ENCODE data around the gene TSC1. TPM values are rescaled to one million over a fixed set of nuclear protein-coding genes. Genes with fewer than 3 reads are reported as not detected.

Gene TSC1
- total RNA-seq, 2 experiments from 2014 or later: 28.7 to 66.2 TPM

DNA sequence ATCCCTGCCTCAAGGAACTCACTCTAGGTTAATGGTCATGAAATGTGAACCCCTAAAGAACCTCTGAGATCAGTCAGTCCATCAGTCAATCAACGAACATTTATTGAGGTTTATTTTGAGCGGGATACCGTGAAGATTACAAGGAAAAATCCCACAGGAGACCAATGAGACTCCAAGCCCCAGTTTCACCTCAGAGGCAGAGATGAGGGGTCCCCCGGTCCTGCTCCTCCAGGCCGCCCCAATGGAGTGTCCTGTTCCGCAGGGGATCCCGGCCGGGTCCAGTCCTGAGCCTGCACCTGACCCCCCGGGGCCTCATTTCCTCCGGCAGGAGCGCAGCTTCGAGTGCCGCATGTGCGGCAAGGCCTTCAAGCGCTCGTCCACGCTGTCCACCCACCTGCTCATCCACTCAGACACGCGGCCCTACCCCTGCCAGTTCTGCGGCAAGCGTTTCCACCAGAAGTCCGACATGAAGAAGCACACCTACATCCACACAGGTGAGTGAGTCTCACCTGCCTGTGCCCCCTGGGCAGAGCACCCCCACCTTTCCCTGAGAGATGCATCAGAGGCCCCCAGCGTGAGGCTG lies 45.1 kb upstream of the TSC1 start:
- H3K4me3 ChIP-seq (ENCODE audit: low read depth, low read length, poor library complexity, severe bottlenecking): no peak overlapping the region
- H3K9me3 ChIP-seq (ENCODE audit: low read length): no peaks in the 10 kb centered on the region
- intact Hi-C loops (cut with micrococcal nuclease; ENCODE audit: unreplicated experiment): no loop called here
- H3K36me3 ChIP-seq (ENCODE audit: insufficient read depth, low read length): no peaks in the 10 kb centered on the region
- no peaks in the 10 kb centered on the region for H4K20me1 ChIP-seq (ENCODE audit: insufficient read depth, low read length)
- DNase-seq (ENCODE audit: low spot score): no peak
- ChIA-PET POLR2A (no interaction called here), CTCF (ENCODE audit: unreplicated experiment) (no interaction called here)
- no TSS peak for BruUV-seq (replicated peaks)
- H3K27ac ChIP-seq (ENCODE audit: low read depth, low read length, poor library complexity, severe bottlenecking): no peak overlapping the region
- H2AFZ ChIP-seq (ENCODE audit: low read length): no peak overlapping the region
- no peaks in the 10 kb centered on the region for H3K79me2 ChIP-seq (ENCODE audit: insufficient read depth, low read depth, low read length)
- no peaks in the 10 kb centered on the region for H3K9me2 ChIP-seq (ENCODE audit: insufficient read depth, low read length)
- peaks cover 14% of the 10 kb centered on the region for H3K4me1 ChIP-seq (ENCODE audit: insufficient read depth, low read length, poor library complexity, severe bottlenecking)
- H3K4me2 ChIP-seq (ENCODE audit: low read length): no peak overlapping the region
- TF ChIP-seq EZH2phosphoT487 (IDR thresholded peaks at IDR 0.05; ENCODE audit: borderline replicate concordance, low read depth, low read length): no peak
- TF ChIP-seq, protein P1, sequence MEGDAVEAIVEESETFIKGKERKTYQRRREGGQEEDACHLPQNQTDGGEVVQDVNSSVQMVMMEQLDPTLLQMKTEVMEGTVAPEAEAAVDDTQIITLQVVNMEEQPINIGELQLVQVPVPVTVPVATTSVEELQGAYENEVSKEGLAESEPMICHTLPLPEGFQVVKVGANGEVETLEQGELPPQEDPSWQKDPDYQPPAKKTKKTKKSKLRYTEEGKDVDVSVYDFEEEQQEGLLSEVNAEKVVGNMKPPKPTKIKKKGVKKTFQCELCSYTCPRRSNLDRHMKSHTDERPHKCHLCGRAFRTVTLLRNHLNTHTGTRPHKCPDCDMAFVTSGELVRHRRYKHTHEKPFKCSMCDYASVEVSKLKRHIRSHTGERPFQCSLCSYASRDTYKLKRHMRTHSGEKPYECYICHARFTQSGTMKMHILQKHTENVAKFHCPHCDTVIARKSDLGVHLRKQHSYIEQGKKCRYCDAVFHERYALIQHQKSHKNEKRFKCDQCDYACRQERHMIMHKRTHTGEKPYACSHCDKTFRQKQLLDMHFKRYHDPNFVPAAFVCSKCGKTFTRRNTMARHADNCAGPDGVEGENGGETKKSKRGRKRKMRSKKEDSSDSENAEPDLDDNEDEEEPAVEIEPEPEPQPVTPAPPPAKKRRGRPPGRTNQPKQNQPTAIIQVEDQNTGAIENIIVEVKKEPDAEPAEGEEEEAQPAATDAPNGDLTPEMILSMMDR (conservative IDR thresholded peaks at IDR 0.05; ENCODE audit: low read length): no peak

DNA sequence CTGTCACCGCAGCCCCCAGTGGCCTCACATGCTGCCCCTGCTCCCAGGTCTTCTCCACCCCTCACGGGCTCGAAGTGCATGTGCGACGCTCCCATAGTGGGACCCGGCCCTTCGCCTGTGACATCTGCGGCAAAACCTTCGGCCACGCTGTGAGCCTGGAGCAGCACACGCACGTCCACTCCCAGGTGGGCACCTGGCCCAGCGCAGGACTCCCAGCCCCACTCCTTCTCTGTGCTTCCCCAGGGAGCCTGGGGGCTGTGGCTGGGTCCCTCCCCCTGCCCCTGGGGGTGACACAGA lies 44.5 kb upstream of the TSC1 start:
- Histone ChIP-seq H3K36me3 (ENCODE audit: insufficient read depth, low read length) (no peaks in the 10 kb centered on the region), H3K79me2 (ENCODE audit: insufficient read depth, low read depth, low read length) (no peaks in the 10 kb centered on the region), H3K4me1 (ENCODE audit: insufficient read depth, low read length, poor library complexity, severe bottlenecking) (peaks cover 11% of the 10 kb centered on the region), H3K4me2 (ENCODE audit: low read length) (no peak overlapping the region), H2AFZ (ENCODE audit: low read length) (no peak overlapping the region), H3K4me3 (ENCODE audit: low read depth, low read length, poor library complexity, severe bottlenecking) (no peak overlapping the region), H4K20me1 (ENCODE audit: insufficient read depth, low read length) (no peaks in the 10 kb centered on the region), H3K27ac (ENCODE audit: low read depth, low read length, poor library complexity, severe bottlenecking) (no peak overlapping the region), H3K9me2 (ENCODE audit: insufficient read depth, low read length) (no peaks in the 10 kb centered on the region), H3K9me3 (ENCODE audit: low read length) (no peaks in the 10 kb centered on the region)
- ChIA-PET CTCF (ENCODE audit: unreplicated experiment) (no interaction called here), POLR2A (no interaction called here)
- no peak for DNase-seq (ENCODE audit: low spot score)
- intact Hi-C loops (cut with micrococcal nuclease; ENCODE audit: unreplicated experiment): no loop called here
- no peak for TF ChIP-seq EZH2phosphoT487 (IDR thresholded peaks at IDR 0.05; ENCODE audit: borderline replicate concordance, low read depth, low read length)
- TF ChIP-seq, protein P1 (conservative IDR thresholded peaks at IDR 0.05; ENCODE audit: low read length): no peak
- BruUV-seq (replicated peaks): no TSS peak

GRCh38 chr9:132988244-132989013 lies 44.0 kb upstream of the TSC1 start:
- DNase-seq (ENCODE audit: low spot score): no peak
- Histone ChIP-seq H3K4me2 (ENCODE audit: low read length) (no peak overlapping the region), H3K4me1 (ENCODE audit: insufficient read depth, low read length, poor library complexity, severe bottlenecking) (peaks cover 11% of the 10 kb centered on the region), H3K36me3 (ENCODE audit: insufficient read depth, low read length) (no peaks in the 10 kb centered on the region), H3K27ac (ENCODE audit: low read depth, low read length, poor library complexity, severe bottlenecking) (no peak overlapping the region), H4K20me1 (ENCODE audit: insufficient read depth, low read length) (no peaks in the 10 kb centered on the region), H3K79me2 (ENCODE audit: insufficient read depth, low read depth, low read length) (no peaks in the 10 kb centered on the region), H3K4me3 (ENCODE audit: low read depth, low read length, poor library complexity, severe bottlenecking) (no peak overlapping the region), H3K9me2 (ENCODE audit: insufficient read depth, low read length) (no peaks in the 10 kb centered on the region), H3K9me3 (ENCODE audit: low read length) (no peaks in the 10 kb centered on the region), H2AFZ (ENCODE audit: low read length) (no peak overlapping the region)
- intact Hi-C loops (cut with micrococcal nuclease; ENCODE audit: unreplicated experiment): no loop called here
- BruUV-seq (replicated peaks): no TSS peak
- POLR2A ChIA-PET: no interaction called here
- CTCF ChIA-PET (ENCODE audit: unreplicated experiment): no interaction called here
- TF ChIP-seq, protein P1 (conservative IDR thresholded peaks at IDR 0.05; ENCODE audit: low read length): no peak
- no peak for TF ChIP-seq EZH2phosphoT487 (IDR thresholded peaks at IDR 0.05; ENCODE audit: borderline replicate concordance, low read depth, low read length)

All from OCI-LY7 (cell line).